Measurements from ENCODE around the gene CTDSP2.
A peak's percentile ranks its signal among the peaks of the same experiment; 100 is the strongest.
"Not testable (repeated sequence)": the region's sequence is repeated elsewhere in the genome, so short reads cannot be mapped to it uniquely, and the experiment has no call there.

Gene CTDSP2

DNA sequence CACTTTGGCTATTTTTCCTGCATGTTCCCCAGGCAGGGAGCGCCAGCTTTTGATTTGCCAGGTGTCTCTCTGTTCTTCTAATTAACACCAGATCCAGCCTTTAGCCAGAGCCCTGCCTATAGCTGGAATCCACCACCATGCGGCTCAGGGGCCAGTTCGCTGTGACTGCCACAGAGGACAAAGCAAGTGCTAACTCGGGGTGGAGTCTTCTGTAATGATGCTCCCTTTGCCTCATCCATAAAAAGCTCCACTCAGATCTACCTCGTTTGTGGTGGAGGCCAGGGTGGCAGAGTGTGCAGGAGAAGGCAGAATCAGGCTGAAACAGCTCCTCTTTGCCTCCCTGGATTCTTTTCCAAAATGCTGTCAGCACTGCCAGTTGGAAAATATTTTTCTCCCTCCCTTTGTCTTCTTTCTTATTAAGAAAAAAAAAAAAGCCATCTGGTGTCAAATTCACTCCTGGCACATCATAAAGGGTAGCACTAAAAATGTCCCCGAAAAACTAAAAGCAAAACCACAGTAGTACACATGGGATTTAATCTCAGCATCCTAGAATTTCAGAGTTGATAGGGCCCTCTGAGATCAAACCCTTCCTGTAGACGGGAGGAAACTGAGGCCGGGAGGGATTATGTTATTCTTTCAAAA lies 18.0 kb upstream of the CTDSP2 start:
- H3K4me1 ChIP-seq (ENCODE audit: insufficient read depth, low read length) = peaks cover 33% of the 10 kb centered on the region
- H3K4me3 ChIP-seq (ENCODE audit: low read depth in 1 of 2, low read length in 2 of 2) = peak overlapping the region; percentile 43 to 58
- no peaks in the 10 kb centered on the region for H3K27me3 ChIP-seq (ENCODE audit: control insufficient read depth in 1 of 2, insufficient read depth in 2 of 2, low read length in 2 of 2)
- H3K36me3 ChIP-seq (ENCODE audit: insufficient read depth, low read length) = no peaks in the 10 kb centered on the region
- H3K9me3 ChIP-seq (ENCODE audit: low read length) = no peaks in the 10 kb centered on the region
- H3K27ac ChIP-seq (ENCODE audit: low read depth, low read length) = peak overlapping the region; percentile 88
- H3K9ac ChIP-seq (ENCODE audit: low read length) = peak overlapping the region; percentile 59

DNA sequence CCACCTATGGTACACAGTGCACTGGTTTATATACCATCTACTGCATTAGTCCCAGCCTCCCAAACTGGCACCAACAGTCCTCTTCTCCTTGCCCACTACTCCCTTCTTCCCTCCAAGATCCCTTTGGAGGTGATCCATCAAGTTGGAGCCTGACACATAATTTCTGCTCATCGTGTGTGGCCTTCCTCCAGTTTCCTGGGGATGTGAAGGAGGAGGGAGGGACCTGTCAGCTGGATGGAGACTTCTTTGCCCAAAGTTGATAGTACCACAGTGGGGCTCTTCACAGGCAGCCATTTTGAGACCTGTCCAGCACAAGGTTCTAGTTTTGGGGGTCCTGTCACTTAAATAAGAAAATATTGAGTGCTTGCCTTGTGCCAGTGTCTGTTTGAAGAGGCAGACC lies 17.1 kb upstream of the CTDSP2 start:
- Histone ChIP-seq H3K27me3 (ENCODE audit: control insufficient read depth in 1 of 2, insufficient read depth in 2 of 2, low read length in 2 of 2) (no peaks in the 10 kb centered on the region), H3K4me3 (ENCODE audit: low read depth in 1 of 2, low read length in 2 of 2) (no peak overlapping the region), H3K9ac (ENCODE audit: low read length) (no peak overlapping the region), H3K4me1 (ENCODE audit: insufficient read depth, low read length) (peaks cover 24% of the 10 kb centered on the region), H3K9me3 (ENCODE audit: low read length) (no peaks in the 10 kb centered on the region), H3K27ac (ENCODE audit: low read depth, low read length) (no peak overlapping the region), H3K36me3 (ENCODE audit: insufficient read depth, low read length) (no peaks in the 10 kb centered on the region)

DNA sequence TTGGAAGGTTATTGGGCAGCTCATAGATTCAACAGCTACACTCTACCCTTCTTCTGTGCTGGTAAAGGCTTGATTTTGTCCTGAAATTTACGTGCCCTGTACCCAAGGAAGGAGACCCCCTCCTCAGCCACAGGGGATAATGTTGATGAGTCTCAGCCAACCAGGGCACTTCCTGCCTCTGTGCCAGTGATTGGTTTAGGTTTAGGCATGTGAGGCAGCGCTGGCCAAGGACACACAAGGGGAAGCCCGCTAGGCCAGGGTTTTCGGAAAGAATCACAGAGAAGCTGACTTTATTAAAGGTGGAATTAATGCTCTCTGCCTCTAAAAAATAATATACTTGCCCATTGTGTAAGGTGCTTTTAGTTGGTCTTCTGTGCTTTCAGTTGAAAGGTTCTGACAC lies 15.4 kb upstream of the CTDSP2 start:
- H3K4me1 ChIP-seq (ENCODE audit: insufficient read depth, low read length) = peaks cover 16% of the 10 kb centered on the region
- H3K36me3 ChIP-seq (ENCODE audit: insufficient read depth, low read length) = no peaks in the 10 kb centered on the region
- no peaks in the 10 kb centered on the region for H3K27me3 ChIP-seq (ENCODE audit: control insufficient read depth in 1 of 2, insufficient read depth in 2 of 2, low read length in 2 of 2)
- no peaks in the 10 kb centered on the region for H3K9me3 ChIP-seq (ENCODE audit: low read length)
- H3K9ac ChIP-seq (ENCODE audit: low read length) = no peak overlapping the region
- no peak overlapping the region for H3K27ac ChIP-seq (ENCODE audit: low read depth, low read length)
- H3K4me3 ChIP-seq (ENCODE audit: low read depth in 1 of 2, low read length in 2 of 2) = no peak overlapping the region

DNA sequence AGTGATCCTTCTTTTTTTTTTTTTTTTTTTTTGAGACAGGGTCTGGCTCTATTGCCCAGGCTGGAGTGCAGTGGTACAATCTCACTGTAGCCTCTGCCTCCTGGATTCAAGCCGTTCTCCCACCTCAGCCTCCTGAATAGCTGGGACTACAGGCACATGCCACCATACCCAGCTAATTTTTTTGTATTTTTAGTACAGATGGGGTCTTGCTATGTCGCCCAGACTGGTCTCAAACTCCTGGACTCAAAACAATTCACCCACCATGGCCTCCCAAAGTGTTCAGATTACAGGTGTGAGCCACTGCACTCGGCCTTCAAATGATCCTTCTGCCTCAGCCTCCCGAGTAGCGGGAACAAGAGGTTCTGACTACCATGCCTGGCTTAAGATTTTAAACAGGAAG lies 14.4 kb upstream of the CTDSP2 start:
- H3K4me1 ChIP-seq (ENCODE audit: insufficient read depth, low read length) = peaks cover 16% of the 10 kb centered on the region
- H3K36me3 ChIP-seq (ENCODE audit: insufficient read depth, low read length); H3K4me3 ChIP-seq (ENCODE audit: low read depth in 1 of 2, low read length in 2 of 2); H3K9ac ChIP-seq (ENCODE audit: low read length); H3K27ac ChIP-seq (ENCODE audit: low read depth, low read length); H3K27me3 ChIP-seq (ENCODE audit: control insufficient read depth in 1 of 2, insufficient read depth in 2 of 2, low read length in 2 of 2); H3K9me3 ChIP-seq (ENCODE audit: low read length): not testable (repeated sequence)

DNA sequence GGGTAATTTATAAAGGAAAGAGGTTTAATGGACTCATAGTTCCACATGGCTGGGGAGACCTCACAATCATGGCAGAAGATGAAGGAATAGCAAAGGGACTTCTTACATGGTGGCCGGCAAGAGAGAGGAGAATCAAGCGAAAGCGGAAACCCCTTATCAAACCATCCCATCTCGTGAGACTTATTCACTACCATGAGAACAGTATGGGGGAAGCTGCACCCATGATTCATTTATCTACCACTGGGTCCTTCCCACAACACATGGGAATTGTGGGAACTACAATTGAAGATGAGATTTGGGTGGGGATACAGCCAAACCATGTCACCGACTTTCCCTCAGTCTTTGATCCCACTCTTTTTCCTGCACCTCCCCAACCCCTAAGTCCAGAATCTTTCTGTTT lies 12.6 kb upstream of the CTDSP2 start:
- no peaks in the 10 kb centered on the region for H3K27me3 ChIP-seq (ENCODE audit: control insufficient read depth in 1 of 2, insufficient read depth in 2 of 2, low read length in 2 of 2)
- H3K9ac ChIP-seq (ENCODE audit: low read length) = no peak overlapping the region
- H3K27ac ChIP-seq (ENCODE audit: low read depth, low read length) = no peak overlapping the region
- H3K4me1 ChIP-seq (ENCODE audit: insufficient read depth, low read length) = peaks cover 8% of the 10 kb centered on the region
- H3K4me3 ChIP-seq (ENCODE audit: low read depth in 1 of 2, low read length in 2 of 2) = no peak overlapping the region
- H3K36me3 ChIP-seq (ENCODE audit: insufficient read depth, low read length) = no peaks in the 10 kb centered on the region
- no peaks in the 10 kb centered on the region for H3K9me3 ChIP-seq (ENCODE audit: low read length)

DNA sequence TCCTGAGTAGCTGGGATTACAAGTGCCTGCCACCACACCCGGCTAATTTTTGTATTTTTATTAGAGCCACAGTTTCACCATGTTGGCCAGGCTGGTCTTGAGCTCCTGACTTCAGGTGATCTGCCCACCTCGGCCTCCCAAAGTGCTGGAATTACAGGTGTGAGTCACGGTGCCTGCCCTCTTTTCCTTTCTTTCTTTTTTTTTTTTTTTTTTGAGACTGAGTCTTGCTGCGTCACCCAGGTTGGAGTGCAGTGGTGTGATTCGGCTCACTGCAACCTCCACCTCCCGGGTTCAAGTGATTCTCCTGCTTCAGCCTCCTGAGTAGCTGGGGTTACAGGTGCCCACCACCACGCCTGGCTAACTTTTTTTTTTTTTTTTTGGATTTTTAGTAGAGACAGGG lies 11.6 kb upstream of the CTDSP2 start:
- not testable (repeated sequence) for H3K27me3 ChIP-seq (ENCODE audit: control insufficient read depth in 1 of 2, insufficient read depth in 2 of 2, low read length in 2 of 2); H3K4me3 ChIP-seq (ENCODE audit: low read depth in 1 of 2, low read length in 2 of 2); H3K36me3 ChIP-seq (ENCODE audit: insufficient read depth, low read length); H3K4me1 ChIP-seq (ENCODE audit: insufficient read depth, low read length); H3K9ac ChIP-seq (ENCODE audit: low read length); H3K9me3 ChIP-seq (ENCODE audit: low read length); H3K27ac ChIP-seq (ENCODE audit: low read depth, low read length)

DNA sequence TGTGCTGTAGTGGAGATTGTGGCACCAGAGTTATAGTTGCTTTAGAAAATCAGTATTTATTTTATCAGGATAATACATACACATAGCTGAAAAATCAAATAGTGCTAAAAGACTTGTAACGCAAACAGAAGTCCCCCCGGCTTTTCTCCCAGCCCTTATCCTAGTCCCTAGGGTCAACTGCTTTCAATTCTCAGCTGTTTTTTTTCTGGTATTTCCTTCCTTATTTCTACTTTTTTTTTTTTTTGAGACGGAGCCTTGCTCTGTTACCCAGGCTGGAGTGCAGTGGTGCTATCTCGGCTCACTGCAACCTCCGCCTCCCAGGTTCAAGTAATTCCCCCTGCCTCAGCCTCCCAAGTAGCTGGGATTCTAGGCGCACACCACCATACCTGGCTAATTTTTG lies 8.4 kb upstream of the CTDSP2 start:
- Histone ChIP-seq H3K4me3 (ENCODE audit: low read depth in 1 of 2, low read length in 2 of 2) (no peak overlapping the region), H3K27ac (ENCODE audit: low read depth, low read length) (no peak overlapping the region), H3K27me3 (ENCODE audit: control insufficient read depth in 1 of 2, insufficient read depth in 2 of 2, low read length in 2 of 2) (no peaks in the 10 kb centered on the region), H3K9me3 (ENCODE audit: low read length) (no peaks in the 10 kb centered on the region), H3K4me1 (ENCODE audit: insufficient read depth, low read length) (peaks cover 29% of the 10 kb centered on the region), H3K9ac (ENCODE audit: low read length) (no peak overlapping the region), H3K36me3 (ENCODE audit: insufficient read depth, low read length) (no peaks in the 10 kb centered on the region)

DNA sequence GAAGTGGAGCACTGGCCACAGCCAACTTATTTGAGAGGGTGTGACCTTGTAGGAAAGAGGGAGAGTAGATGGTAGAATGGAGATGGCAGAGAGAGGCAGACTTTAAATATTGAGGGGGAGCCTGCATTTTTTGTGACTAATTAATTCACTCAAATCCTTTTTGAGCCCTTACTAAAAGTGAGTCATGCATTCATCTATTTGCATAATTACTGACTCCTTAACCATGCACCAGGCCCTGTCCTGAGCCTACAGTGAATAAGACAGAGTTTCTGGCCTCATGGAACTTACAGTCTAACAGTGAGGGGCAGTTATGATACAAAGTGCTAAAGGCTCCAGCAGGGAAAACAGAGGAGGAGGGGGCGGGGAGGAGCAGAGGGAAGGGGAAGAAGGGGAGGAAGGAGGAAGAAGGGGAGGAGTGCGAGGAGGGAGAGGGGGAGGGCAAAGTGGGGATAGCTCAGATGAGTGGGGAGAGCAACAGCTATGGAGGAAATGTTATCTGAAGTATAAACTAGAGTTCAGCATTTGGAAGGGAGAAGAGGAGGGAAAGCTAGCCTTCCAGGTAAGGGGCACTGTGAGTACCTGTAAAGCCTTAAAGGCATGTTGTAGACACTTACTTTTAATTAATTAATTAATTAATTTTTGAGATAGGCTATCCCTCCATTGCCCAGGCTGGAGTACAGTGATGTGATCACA lies 7.5 kb upstream of the CTDSP2 start:
- H3K4me1 ChIP-seq (ENCODE audit: insufficient read depth, low read length) = peaks cover 29% of the 10 kb centered on the region
- H3K27ac ChIP-seq (ENCODE audit: low read depth, low read length) = no peak overlapping the region
- no peaks in the 10 kb centered on the region for H3K9me3 ChIP-seq (ENCODE audit: low read length)
- no peak overlapping the region for H3K4me3 ChIP-seq (ENCODE audit: low read depth in 1 of 2, low read length in 2 of 2)
- H3K9ac ChIP-seq (ENCODE audit: low read length) = no peak overlapping the region
- H3K36me3 ChIP-seq (ENCODE audit: insufficient read depth, low read length) = no peaks in the 10 kb centered on the region
- no peaks in the 10 kb centered on the region for H3K27me3 ChIP-seq (ENCODE audit: control insufficient read depth in 1 of 2, insufficient read depth in 2 of 2, low read length in 2 of 2)

DNA sequence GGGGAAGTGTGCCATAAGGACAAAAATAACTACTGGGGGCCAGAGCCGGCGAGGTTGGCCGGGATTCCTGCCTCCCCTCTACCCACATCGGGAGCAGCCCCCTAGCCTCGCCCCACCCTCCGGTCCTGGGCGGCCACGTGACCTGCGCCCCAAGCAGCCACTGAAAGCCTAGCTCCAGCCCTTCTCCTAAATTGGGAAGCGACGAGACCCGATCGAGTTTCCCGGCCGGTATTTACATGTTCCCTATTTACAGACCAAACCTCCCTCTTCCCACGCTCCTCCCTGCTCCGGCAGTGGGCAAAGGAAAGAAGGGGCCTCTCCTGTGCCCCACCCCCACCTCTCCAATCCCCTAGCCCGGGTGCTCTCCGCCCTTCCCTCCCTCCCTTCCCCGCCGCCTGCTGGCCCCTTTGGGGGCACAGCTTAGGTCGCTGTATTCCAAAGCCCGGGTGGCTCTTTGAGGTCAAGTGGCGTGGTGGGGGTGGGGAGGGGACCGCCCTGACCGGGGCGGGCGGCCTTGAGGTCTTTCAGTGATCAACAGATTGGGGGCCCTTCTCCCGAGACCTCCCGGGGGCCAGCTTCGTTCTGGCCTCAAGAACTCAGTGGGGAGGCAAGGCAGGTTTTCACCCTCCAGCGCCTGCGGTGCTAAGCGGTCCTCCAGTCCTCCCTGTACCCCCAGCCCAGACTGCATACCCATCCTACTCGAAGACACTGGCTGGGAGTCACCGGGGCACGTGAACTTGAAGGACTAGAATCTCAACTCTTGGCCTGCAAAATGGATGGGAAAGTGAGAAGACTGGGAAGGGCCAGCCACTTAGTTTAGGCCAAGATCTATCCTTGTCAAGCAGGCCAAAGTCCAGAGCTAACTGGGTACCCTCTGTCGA lies 6.3 kb upstream of the CTDSP2 start:
- no peaks in the 10 kb centered on the region for H3K27me3 ChIP-seq (ENCODE audit: control insufficient read depth in 1 of 2, insufficient read depth in 2 of 2, low read length in 2 of 2)
- peak overlapping the region; percentile 94 for H3K27ac ChIP-seq (ENCODE audit: low read depth, low read length)
- peaks cover 29% of the 10 kb centered on the region for H3K4me1 ChIP-seq (ENCODE audit: insufficient read depth, low read length)

DNA sequence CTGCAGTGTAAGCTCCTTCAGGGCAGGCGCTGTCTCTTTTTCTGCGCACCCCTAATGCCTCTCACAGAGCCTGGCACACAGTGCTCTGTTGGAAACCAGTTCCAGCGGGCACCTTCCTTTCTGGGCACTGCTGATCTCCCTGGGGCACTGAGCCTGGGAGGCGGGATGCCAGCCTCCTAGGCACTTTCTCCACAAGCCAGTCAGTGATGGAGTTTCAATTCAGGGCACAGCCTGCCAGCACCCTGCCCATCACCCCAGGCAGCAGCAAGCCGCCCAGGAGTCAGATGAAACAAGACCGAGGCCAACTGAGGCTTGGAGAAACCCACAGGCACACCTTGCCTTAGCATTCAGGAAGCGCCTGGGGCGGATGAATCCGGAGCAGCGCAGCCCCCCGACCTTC lies 5.7 kb upstream of the CTDSP2 start:
- Histone ChIP-seq H3K36me3 (ENCODE audit: insufficient read depth, low read length) (no peaks in the 10 kb centered on the region), H3K27me3 (ENCODE audit: control insufficient read depth in 1 of 2, insufficient read depth in 2 of 2, low read length in 2 of 2) (no peaks in the 10 kb centered on the region), H3K27ac (ENCODE audit: low read depth, low read length) (peak overlapping the region; percentile 94), H3K4me1 (ENCODE audit: insufficient read depth, low read length) (peaks cover 29% of the 10 kb centered on the region), H3K4me3 (ENCODE audit: low read depth in 1 of 2, low read length in 2 of 2) (peak overlapping the region; percentile 29 to 48), H3K9me3 (ENCODE audit: low read length) (no peaks in the 10 kb centered on the region), H3K9ac (ENCODE audit: low read length) (peak overlapping the region; percentile 82)

More for the DNA sequence above, 6.3 kb upstream of the CTDSP2 start:
- Histone ChIP-seq H3K9ac (ENCODE audit: low read length) (peak overlapping the region; percentile 82), H3K9me3 (ENCODE audit: low read length) (no peaks in the 10 kb centered on the region), H3K36me3 (ENCODE audit: insufficient read depth, low read length) (no peaks in the 10 kb centered on the region), H3K4me3 (ENCODE audit: low read depth in 1 of 2, low read length in 2 of 2) (peak overlapping the region; percentile 29 to 48)

DNA sequence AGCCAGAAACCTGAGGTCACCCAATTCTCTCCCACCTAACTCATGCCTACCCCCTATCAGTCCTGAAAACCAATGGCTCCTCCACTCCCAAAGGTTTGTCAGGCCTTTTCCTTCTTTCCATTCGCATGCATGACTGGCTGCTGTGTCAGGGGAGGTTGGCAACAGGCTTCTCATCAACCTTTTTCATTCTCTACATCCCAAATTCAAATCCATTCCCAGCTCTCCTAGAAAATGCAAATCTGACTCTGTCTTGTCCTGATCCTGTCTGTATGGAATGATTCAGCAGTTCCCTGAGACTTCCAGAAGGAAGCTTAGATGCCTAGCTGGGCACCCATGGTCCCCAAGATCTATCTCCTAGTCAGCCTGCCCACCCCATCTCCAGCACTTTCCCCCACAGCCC lies 5.0 kb upstream of the CTDSP2 start:
- no peaks in the 10 kb centered on the region for H3K9me3 ChIP-seq (ENCODE audit: low read length)
- H3K4me3 ChIP-seq (ENCODE audit: low read depth in 1 of 2, low read length in 2 of 2) = no peak overlapping the region
- H3K36me3 ChIP-seq (ENCODE audit: insufficient read depth, low read length) = no peaks in the 10 kb centered on the region
- no peak overlapping the region for H3K9ac ChIP-seq (ENCODE audit: low read length)
- peaks cover 29% of the 10 kb centered on the region for H3K4me1 ChIP-seq (ENCODE audit: insufficient read depth, low read length)
- peak overlapping the region; percentile 94 for H3K27ac ChIP-seq (ENCODE audit: low read depth, low read length)
- H3K27me3 ChIP-seq (ENCODE audit: control insufficient read depth in 1 of 2, insufficient read depth in 2 of 2, low read length in 2 of 2) = no peaks in the 10 kb centered on the region

All from muscle layer of colon (tissue), 2 donors.